Measurements from ENCODE around the gene APBB2.

DNA sequence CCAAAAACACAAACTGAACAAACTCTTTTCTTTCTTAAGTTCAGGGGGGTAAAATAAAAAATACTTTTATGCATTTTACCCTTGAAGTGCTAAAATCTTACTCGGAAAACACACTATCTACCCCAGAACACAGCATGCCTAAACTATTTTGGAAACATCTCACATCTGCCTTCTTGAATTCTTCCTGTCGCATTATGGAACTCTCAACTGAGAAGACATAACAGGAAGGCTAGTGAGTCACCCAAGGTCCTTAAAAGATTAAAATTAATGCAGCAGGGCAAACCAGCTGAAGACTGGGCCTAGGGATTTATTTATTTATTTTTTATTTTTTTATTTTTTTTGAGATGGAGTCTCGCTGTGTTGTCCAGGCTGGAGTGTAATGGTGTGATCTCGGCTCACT lies 208.2 kb downstream of the APBB2 start:
- TF ChIP-seq TEAD4 (IDR thresholded peaks at IDR 0.05; ENCODE audit: low read depth, low read length): no peak
- no peak for TF ChIP-seq ZNF274 (IDR thresholded peaks at IDR 0.05; ENCODE audit: borderline replicate concordance, extremely low read depth, low read length)
- no peak for TF ChIP-seq GABPA (IDR thresholded peaks at IDR 0.05; ENCODE audit: borderline replicate concordance, insufficient read depth, low read length)
- TF ChIP-seq, protein P1, sequence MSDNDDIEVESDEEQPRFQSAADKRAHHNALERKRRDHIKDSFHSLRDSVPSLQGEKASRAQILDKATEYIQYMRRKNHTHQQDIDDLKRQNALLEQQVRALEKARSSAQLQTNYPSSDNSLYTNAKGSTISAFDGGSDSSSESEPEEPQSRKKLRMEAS (IDR thresholded peaks at IDR 0.05): no peak
- TF ChIP-seq RBBP5 (IDR thresholded peaks at IDR 0.05; ENCODE audit: borderline replicate concordance, low read depth, low read length): no peak
- no peak for TF ChIP-seq CTCF (IDR thresholded peaks at IDR 0.05; ENCODE audit: control extremely low read depth in 1 of 3, insufficient read depth in 1 of 3, low read depth in 1 of 3, low read length in 3 of 3)

Data from H1 (cell line).